Measurements from ENCODE around the gene OR51V1. TPM values are rescaled to one million over a fixed set of nuclear protein-coding genes. Genes with fewer than 3 reads are reported as not detected.

Gene OR51V1
- total RNA-seq, 1 donor from 2014 or later: not detected

DNA sequence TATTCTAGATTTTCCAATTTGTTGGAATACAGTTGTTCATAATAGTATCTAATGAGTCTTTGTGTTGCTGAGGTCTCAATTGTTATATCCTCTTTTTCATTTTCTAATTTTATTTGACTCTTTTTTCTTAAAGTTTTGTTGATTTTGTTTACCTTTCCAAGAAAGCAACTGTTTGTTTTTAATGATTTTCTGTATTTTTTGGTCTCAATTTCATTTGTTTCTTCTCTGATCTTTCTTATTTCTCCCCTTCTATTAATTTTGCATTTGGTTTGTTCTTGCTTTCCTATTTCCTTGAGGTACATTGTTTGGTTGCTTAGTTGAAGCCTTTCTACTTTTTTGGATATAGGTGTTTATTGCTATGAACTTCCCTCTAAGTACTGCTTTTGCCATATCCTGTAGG, 40.7 kb downstream of the OR51V1 start:
- Histone ChIP-seq H3K27ac (no peak overlapping the region), H3K4me1 (no peaks in the 10 kb centered on the region), H3K27me3 (no peaks in the 10 kb centered on the region), H3K4me3 (no peak overlapping the region), H3K36me3 (no peaks in the 10 kb centered on the region), H3K9me3 (no peaks in the 10 kb centered on the region)
- DNase-seq (ENCODE audit: low spot score in 2 of 2): no peak
- no peak for TF ChIP-seq CTCF (IDR thresholded peaks at IDR 0.05)
- intact Hi-C loops (cut with DNase I): no loop called here

GRCh38 chr11:5154657-5155056, 45.8 kb downstream of the OR51V1 start, which contains the start of gene OR52A1:
OR52A1 (minus strand) TSS chr11:5154757; CDS start chr11:5152369, 2,388 bp downstream.
- no peak within 1 kb of the TSS for H3K27ac ChIP-seq
- no peak within 1 kb of the TSS for H3K4me3 ChIP-seq
- DNase-seq (ENCODE audit: low spot score in 2 of 2): no peak
- H3K36me3 ChIP-seq: no peaks in the 10 kb centered on the region
- H3K4me1 ChIP-seq: no peaks in the 10 kb centered on the region
- intact Hi-C loops (cut with DNase I): no loop called here
- no peaks in the 10 kb centered on the region for H3K9me3 ChIP-seq
- no peaks in the 10 kb centered on the region for H3K27me3 ChIP-seq
- no peak for TF ChIP-seq CTCF (IDR thresholded peaks at IDR 0.05)

GRCh38 chr11:5153574-5154431, 46.7 kb downstream of the OR51V1 start:
- no peaks in the 10 kb centered on the region for H3K9me3 ChIP-seq
- no peak overlapping the region for H3K4me3 ChIP-seq
- H3K36me3 ChIP-seq: no peaks in the 10 kb centered on the region
- TF ChIP-seq CTCF (IDR thresholded peaks at IDR 0.05): no peak
- H3K27ac ChIP-seq: no peak overlapping the region
- no peaks in the 10 kb centered on the region for H3K4me1 ChIP-seq
- no peak for DNase-seq (ENCODE audit: low spot score in 2 of 2)
- no peaks in the 10 kb centered on the region for H3K27me3 ChIP-seq
- intact Hi-C loops (cut with DNase I): no loop called here

- intact Hi-C loops (cut with DNase I): no loop called here
- no peak for DNase-seq (ENCODE audit: low spot score in 2 of 2)
- TF ChIP-seq CTCF (IDR thresholded peaks at IDR 0.05): no peak
- Histone ChIP-seq H3K4me1 (no peaks in the 10 kb centered on the region), H3K9me3 (no peaks in the 10 kb centered on the region), H3K4me3 (no peak overlapping the region), H3K36me3 (no peaks in the 10 kb centered on the region), H3K27me3 (no peaks in the 10 kb centered on the region), H3K27ac (no peak overlapping the region)
Measured at GRCh38 chr11:5151713-5152153, 48.7 kb downstream of the OR51V1 start.

Other genes starting within 250 kb of the OR51V1 start
- gene OR51A2, start 245.0 kb downstream of the OR51V1 start, total RNA-seq: not detected
- gene OR51L1, start 205.8 kb downstream of the OR51V1 start, total RNA-seq: not detected
- gene OR52J3, start 154.2 kb downstream of the OR51V1 start, total RNA-seq: not detected
- gene OR52E2, start 141.1 kb downstream of the OR51V1 start, total RNA-seq: not detected
- not detected for gene OR52E1, start 131.1 kb downstream of the OR51V1 start, total RNA-seq
- gene OR52A5, start 62.3 kb downstream of the OR51V1 start, total RNA-seq: not detected
- gene OR52A1, start 45.9 kb downstream of the OR51V1 start, total RNA-seq: not detected
- gene HBB, start 26.4 kb upstream of the OR51V1 start, total RNA-seq: 1,146 TPM
- not detected for gene HBD, start 33.8 kb upstream of the OR51V1 start, total RNA-seq
- not detected for gene HBG1, start 49.2 kb upstream of the OR51V1 start, total RNA-seq
- gene HBG2, start 54.1 kb upstream of the OR51V1 start, total RNA-seq: not detected
- gene HBE1, start 69.3 kb upstream of the OR51V1 start, total RNA-seq: not detected
- gene OR51B4, start 101.3 kb upstream of the OR51V1 start, total RNA-seq: not detected
- not detected for gene OR51B2, start 123.6 kb upstream of the OR51V1 start, total RNA-seq
- not detected for gene OR51B5, start 142.8 kb upstream of the OR51V1 start, total RNA-seq
- gene OR51B6, start 150.8 kb upstream of the OR51V1 start, total RNA-seq: not detected
- gene OR51M1, start 183.1 kb upstream of the OR51V1 start, total RNA-seq: not detected
- gene OR51Q1, start 221.4 kb upstream of the OR51V1 start, total RNA-seq: not detected
- gene OR51I1, start 240.8 kb upstream of the OR51V1 start, total RNA-seq: not detected
- gene OR51I2, start 248.6 kb upstream of the OR51V1 start, total RNA-seq: not detected